Iris pigment epithelial cell (primary cell): ENCODE results near the gene CBX2.
"Not testable (repeated sequence)": the region's sequence is repeated elsewhere in the genome, so short reads cannot be mapped to it uniquely, and the experiment has no call there.

Source experiments
- DNase-seq: peaks from one replicate; pipeline ENCODE4 v3.0.0-alpha.2; 2011; ENCODE audit warnings: low read depth

The CBX2 gene

GRCh38 chr17:79742951-79743476, 34.9 kb upstream of the CBX2 start:
- no peak for DNase-seq

- DNase-seq = no peak
Observed at GRCh38 chr17:79743614-79744013, 34.3 kb upstream of the CBX2 start.

- no peak for DNase-seq
Observed at GRCh38 chr17:79745641-79746105, 32.3 kb upstream of the CBX2 start.

GRCh38 chr17:79746889-79747507, 30.9 kb upstream of the CBX2 start:
- no peak for DNase-seq

- no peak for DNase-seq
Observed at GRCh38 chr17:79747508-79748294, 30.2 kb upstream of the CBX2 start.

- DNase-seq = no peak
Observed at GRCh38 chr17:79748295-79749099, 29.5 kb upstream of the CBX2 start.

GRCh38 chr17:79749156-79749815, 28.7 kb upstream of the CBX2 start:
- peak; percentile 67 for DNase-seq

- no peak for DNase-seq
Observed at GRCh38 chr17:79749958-79750357, 28.0 kb upstream of the CBX2 start.

- no peak for DNase-seq
Observed at GRCh38 chr17:79750650-79751545, 27.1 kb upstream of the CBX2 start.

- DNase-seq = no peak
Observed at GRCh38 chr17:79752175-79752574, 25.8 kb upstream of the CBX2 start.

- DNase-seq = no peak
Observed at GRCh38 chr17:79754370-79754769, 23.6 kb upstream of the CBX2 start.

GRCh38 chr17:79754903-79755302, 23.0 kb upstream of the CBX2 start:
- DNase-seq = not testable (repeated sequence)

GRCh38 chr17:79755591-79755990, 22.4 kb upstream of the CBX2 start:
- no peak for DNase-seq

GRCh38 chr17:79757140-79757745, 20.7 kb upstream of the CBX2 start:
- no peak for DNase-seq

- DNase-seq = no peak
Observed at GRCh38 chr17:79758271-79758670, 19.7 kb upstream of the CBX2 start.

GRCh38 chr17:79760197-79760906, 17.6 kb upstream of the CBX2 start:
- DNase-seq = no peak

- DNase-seq = no peak
Observed at GRCh38 chr17:79761894-79762589, 15.9 kb upstream of the CBX2 start.

GRCh38 chr17:79765708-79766107, 12.2 kb upstream of the CBX2 start:
- DNase-seq = no peak
